Omental fat pad (tissue), 4 donors: ENCODE data around the gene OR10H4. TPM values are rescaled to one million over a fixed set of nuclear protein-coding genes. Genes with fewer than 3 reads are reported as not detected.
"Not testable (repeated sequence)": the region's sequence is repeated elsewhere in the genome, so short reads cannot be mapped to it uniquely, and the experiment has no call there.

Experiments
- ATAC-seq: fragments of 150-250 bp; one replicate; pipeline ENCODE4 v1.9.1; 2016; ENCODE audit warnings: mild to moderate bottlenecking, moderate library complexity; ENCODE audit not compliant: low FRiP score
- DNase-seq: peaks from one replicate; pipeline ENCODE4 v3.0.0-alpha.2; 2019; ENCODE audit warnings: low spot score
- total RNA-seq, 4 donors: library from RNA; depleted of rRNA; stranded (reverse); fragments of >200 nt; gene quantifications; one replicate each; pipeline ENCODE4 v1.1.0, GENCODE V29; 2016
- TF ChIP-seq, protein P1 (sequence below), 3 donors: fragments of 450-650 bp; IDR thresholded peaks; one replicate each; pipeline ENCODE4 v1.5.1; 2016 to 2017; ENCODE audit warnings: antibody characterized with exemption in 3 of 3, mild to moderate bottlenecking in 3 of 3, moderate library complexity in 2 of 3

Gene OR10H4
- total RNA-seq, 4 donors from 2014 or later: not detected

DNA sequence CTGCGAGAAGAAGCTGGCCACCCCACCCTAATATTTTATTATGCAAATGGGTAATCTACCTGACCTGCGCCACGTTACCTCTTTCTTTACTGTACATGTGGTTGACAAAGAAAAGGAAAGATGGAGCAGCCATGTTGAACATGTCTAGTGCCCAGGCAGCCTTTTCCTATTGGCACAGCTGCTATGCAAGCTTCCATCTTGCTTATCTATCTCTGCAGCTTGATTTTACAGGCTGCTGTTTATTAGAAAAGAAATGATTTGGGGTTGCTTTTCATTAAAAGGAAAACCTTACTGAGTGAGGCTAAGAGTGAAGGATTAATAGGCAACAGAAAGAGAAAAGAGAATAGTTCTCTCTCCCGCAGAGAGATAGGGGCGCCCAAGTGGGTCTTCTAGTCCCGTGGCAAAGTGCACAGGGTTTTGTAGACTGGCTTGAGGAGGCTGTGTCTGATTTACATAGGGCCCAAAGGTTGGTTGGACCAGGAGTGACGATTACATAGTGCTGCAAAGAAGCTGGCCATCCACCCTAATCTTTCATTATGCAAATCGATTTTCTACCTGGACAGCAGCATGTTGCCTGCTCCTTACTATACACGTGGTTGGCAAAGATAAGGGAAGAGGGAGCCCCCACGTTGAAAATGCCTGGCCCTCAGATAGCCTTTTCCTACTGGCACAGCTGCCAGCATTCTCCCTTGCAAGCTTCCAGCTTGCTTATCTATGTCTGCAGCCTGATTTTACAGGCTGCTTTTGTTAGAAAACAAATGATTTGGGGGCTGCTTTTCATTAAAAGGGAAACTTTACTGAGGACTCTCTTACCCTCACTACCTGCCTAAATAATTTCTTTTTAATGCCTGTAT, 28.3 kb downstream of the OR10H4 start:
- TF ChIP-seq, protein P1, sequence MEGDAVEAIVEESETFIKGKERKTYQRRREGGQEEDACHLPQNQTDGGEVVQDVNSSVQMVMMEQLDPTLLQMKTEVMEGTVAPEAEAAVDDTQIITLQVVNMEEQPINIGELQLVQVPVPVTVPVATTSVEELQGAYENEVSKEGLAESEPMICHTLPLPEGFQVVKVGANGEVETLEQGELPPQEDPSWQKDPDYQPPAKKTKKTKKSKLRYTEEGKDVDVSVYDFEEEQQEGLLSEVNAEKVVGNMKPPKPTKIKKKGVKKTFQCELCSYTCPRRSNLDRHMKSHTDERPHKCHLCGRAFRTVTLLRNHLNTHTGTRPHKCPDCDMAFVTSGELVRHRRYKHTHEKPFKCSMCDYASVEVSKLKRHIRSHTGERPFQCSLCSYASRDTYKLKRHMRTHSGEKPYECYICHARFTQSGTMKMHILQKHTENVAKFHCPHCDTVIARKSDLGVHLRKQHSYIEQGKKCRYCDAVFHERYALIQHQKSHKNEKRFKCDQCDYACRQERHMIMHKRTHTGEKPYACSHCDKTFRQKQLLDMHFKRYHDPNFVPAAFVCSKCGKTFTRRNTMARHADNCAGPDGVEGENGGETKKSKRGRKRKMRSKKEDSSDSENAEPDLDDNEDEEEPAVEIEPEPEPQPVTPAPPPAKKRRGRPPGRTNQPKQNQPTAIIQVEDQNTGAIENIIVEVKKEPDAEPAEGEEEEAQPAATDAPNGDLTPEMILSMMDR (IDR thresholded peaks at IDR 0.05): no peak
- ATAC-seq (no peak), DNase-seq (no peak)

DNA sequence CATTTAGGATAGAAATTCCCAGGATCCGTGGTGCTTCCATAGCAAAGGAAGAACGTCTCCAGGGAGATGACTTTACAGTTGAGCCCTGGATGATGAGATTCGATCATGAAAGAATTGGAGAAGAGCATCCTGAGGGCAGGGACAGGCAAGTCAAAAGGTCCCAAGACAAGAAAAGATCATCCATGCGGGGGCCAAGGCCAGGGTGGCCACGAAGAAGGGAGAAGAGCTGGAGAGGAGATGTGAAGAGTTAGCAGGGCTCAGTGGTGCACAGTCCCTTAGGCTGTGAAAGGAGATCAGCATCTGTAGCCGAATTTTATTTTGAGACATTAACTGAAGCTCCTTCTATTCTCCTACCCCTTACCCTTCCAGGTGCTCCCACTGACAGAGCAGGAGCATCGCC, 28.9 kb downstream of the OR10H4 start:
- DNase-seq: no peak
- TF ChIP-seq, protein P1 (IDR thresholded peaks at IDR 0.05): no peak

DNA sequence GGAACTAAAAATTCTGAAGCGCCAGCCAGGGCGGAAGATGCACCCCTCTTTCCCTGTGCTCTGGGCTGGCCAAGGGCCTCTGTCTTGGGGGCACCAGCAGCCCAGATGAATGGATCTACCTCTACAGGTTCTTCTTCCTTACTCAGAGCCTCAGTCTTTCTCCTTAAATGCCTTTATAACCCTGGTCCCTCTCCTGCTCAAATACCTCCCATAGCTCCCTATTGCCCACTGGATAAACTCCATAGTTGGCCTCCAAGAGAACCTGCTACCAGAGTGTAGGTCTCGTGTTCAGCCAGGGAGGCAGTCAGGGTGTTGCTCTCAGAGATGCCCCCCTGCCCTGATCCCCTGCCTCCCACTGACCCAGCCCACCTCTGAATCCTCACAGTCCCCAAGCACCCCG, 30.5 kb downstream of the OR10H4 start:
- DNase-seq (no peak), ATAC-seq (no peak)
- TF ChIP-seq, protein P1 (IDR thresholded peaks at IDR 0.05): no peak

More for the DNA sequence above, 28.9 kb downstream of the OR10H4 start:
- ATAC-seq: no peak

DNA sequence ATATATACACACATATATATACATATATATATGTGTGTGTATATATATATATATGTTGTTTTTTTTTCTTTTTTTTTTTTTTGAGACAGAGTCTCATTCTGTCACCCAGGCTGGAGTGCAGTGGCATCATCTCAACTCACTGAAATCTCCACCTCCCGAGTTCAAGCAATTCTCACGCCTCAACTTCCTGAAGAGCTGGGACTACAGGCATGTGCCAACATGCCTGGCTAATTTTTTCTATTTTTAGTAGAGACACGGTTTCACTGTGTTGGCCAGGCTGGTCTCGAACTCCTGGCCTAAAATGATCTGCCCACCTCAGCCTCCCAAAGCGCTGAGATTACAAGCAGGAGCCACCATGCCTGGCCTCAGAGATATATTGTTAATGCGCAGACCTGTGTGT, 37.0 kb downstream of the OR10H4 start:
- not testable (repeated sequence) for DNase-seq, ATAC-seq

DNA sequence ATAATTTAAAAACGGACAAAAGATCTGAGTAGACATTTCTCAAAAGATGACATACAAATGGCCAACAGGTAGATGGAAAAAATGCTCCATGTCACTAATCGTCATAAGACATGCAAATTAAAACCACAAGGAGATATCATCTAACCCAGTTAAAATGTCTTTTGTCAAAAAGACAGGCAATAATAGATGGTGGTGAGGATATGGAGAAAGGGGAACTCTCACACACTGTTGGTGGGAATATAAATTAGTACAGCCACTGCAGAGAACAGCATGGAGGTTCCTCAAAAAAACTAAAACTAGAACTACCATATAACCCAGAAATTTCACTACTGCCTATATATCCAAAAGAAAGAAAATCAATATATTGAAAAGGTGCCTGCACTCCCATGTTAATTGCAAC, 37.9 kb downstream of the OR10H4 start:
- no peak for DNase-seq
- TF ChIP-seq, protein P1 (IDR thresholded peaks at IDR 0.05): no peak
- no peak for ATAC-seq

GRCh38 chr19:15989889-15990288, 41.1 kb downstream of the OR10H4 start:
- ATAC-seq: no peak
- DNase-seq: no peak

GRCh38 chr19:15991602-15992001, 42.8 kb downstream of the OR10H4 start:
- ATAC-seq (no peak), DNase-seq (no peak)
- TF ChIP-seq, protein P1 (IDR thresholded peaks at IDR 0.05): no peak

More at GRCh38 chr19:15989889-15990288, 41.1 kb downstream of the OR10H4 start:
- TF ChIP-seq, protein P1 (IDR thresholded peaks at IDR 0.05): no peak
